Measurements from ENCODE around the gene TEDC1.

TEDC1 gene

DNA sequence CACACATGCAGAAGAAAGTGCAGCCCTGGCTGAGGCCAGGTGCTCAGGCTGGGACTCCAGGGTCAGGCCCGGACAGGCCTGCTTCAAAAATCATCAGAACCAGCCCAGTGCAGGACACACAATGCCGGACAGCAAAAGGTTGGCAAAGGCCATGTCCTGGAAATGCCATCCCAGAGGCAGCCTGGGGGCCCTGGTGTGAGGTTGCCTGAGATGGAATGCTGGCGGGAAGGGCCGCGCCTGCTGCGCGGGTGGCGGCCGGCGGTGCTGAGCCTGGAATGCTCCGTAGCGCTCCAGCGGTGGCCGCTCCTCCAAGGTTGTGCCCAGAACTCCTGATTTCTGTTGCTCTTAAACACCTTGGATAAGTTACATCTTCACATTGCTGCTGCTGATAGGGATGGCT is 38.1 kb upstream of the TEDC1 start:
- TF ChIP-seq, protein P1, sequence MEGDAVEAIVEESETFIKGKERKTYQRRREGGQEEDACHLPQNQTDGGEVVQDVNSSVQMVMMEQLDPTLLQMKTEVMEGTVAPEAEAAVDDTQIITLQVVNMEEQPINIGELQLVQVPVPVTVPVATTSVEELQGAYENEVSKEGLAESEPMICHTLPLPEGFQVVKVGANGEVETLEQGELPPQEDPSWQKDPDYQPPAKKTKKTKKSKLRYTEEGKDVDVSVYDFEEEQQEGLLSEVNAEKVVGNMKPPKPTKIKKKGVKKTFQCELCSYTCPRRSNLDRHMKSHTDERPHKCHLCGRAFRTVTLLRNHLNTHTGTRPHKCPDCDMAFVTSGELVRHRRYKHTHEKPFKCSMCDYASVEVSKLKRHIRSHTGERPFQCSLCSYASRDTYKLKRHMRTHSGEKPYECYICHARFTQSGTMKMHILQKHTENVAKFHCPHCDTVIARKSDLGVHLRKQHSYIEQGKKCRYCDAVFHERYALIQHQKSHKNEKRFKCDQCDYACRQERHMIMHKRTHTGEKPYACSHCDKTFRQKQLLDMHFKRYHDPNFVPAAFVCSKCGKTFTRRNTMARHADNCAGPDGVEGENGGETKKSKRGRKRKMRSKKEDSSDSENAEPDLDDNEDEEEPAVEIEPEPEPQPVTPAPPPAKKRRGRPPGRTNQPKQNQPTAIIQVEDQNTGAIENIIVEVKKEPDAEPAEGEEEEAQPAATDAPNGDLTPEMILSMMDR (IDR thresholded peaks at IDR 0.05; ENCODE audit: low read depth, low read length, poor library complexity, severe bottlenecking), result no peak
- TF ChIP-seq EZH2phosphoT487 (IDR thresholded peaks at IDR 0.05; ENCODE audit: borderline replicate concordance, low read length), result no peak
- H3F3A ChIP-seq (ENCODE audit: control insufficient read depth, insufficient read depth), result no peaks in the 10 kb centered on the region
- no peaks in the 10 kb centered on the region for H3K9me3 ChIP-seq (ENCODE audit: control insufficient read depth, insufficient read depth, low read length)
- H3K36me3 ChIP-seq (ENCODE audit: control insufficient read depth, low read length), result peaks cover 64% of the 10 kb centered on the region
- no peaks in the 10 kb centered on the region for H3K4me1 ChIP-seq (ENCODE audit: control insufficient read depth, low read length)
- H3K4me3 ChIP-seq (ENCODE audit: low read length), result no peak overlapping the region
- H3K27ac ChIP-seq (ENCODE audit: low read depth, low read length), result no peak overlapping the region
- peaks cover 8% of the 10 kb centered on the region for H3K79me2 ChIP-seq (ENCODE audit: control insufficient read depth, low read length)
- H3K27me3 ChIP-seq (ENCODE audit: control insufficient read depth, low read length), result no peaks in the 10 kb centered on the region
- no peaks in the 10 kb centered on the region for H3K9me2 ChIP-seq (replicated peaks; ENCODE audit: control insufficient read depth, low read length)
- H4K20me1 ChIP-seq (ENCODE audit: control insufficient read depth, insufficient read depth, low read depth, low read length), result no peaks in the 10 kb centered on the region
- no peak overlapping the region for H3K4me2 ChIP-seq (ENCODE audit: low read length)

- H3K79me2 ChIP-seq (ENCODE audit: control insufficient read depth, low read length), result peaks cover 4% of the 10 kb centered on the region; the same call in 1 of the 2 replicates
- no peaks in the 10 kb centered on the region for H3K9me3 ChIP-seq (ENCODE audit: control insufficient read depth, insufficient read depth, low read length)
- no peaks in the 10 kb centered on the region for H3K27me3 ChIP-seq (ENCODE audit: control insufficient read depth, low read length)
- H3K4me2 ChIP-seq (ENCODE audit: low read length), result no peak overlapping the region
- no peaks in the 10 kb centered on the region for H4K20me1 ChIP-seq (ENCODE audit: control insufficient read depth, insufficient read depth, low read depth, low read length)
- TF ChIP-seq EZH2phosphoT487 (IDR thresholded peaks at IDR 0.05; ENCODE audit: borderline replicate concordance, low read length), result no peak
- TF ChIP-seq, protein P1 (IDR thresholded peaks at IDR 0.05; ENCODE audit: low read depth, low read length, poor library complexity, severe bottlenecking), result no peak
- no peak overlapping the region for H3K4me3 ChIP-seq (ENCODE audit: low read length)
- H3K4me1 ChIP-seq (ENCODE audit: control insufficient read depth, low read length), result no peaks in the 10 kb centered on the region
- H3F3A ChIP-seq (ENCODE audit: control insufficient read depth, insufficient read depth), result no peaks in the 10 kb centered on the region
- H3K27ac ChIP-seq (ENCODE audit: low read depth, low read length), result no peak overlapping the region
- no peaks in the 10 kb centered on the region for H3K9me2 ChIP-seq (replicated peaks; ENCODE audit: control insufficient read depth, low read length)
- H3K36me3 ChIP-seq (ENCODE audit: control insufficient read depth, low read length), result peaks cover 66% of the 10 kb centered on the region
Measured at GRCh38 chr14:105453847-105454246, 37.2 kb upstream of the TEDC1 start.

DNA sequence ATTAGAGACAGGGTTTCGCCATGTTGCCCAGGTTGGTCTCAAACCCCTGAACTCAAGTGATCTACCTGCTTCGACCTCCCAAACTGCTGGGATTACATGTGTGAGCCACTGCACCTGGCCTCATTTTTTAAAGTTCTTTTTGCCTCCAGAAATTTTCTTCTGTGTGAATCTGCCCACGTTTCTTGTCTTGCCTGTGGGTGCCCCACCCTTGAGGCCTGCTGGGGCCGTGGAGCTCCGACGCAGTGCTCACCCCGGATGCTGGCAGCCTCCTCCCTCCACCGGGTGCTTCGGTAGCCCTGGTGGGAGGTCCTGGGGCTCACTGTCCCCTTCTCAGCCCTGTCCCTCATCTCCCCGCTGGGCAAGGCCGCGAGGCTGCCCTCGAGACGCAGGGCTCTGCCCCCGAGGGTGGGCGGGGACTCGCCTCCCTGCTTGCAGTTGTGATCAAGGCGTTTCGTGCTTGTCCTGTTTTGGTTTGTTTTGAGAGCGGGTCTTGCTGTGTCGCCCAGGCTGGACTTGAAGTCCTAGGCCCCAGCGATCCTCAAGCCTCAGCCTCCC is 35.9 kb upstream of the TEDC1 start:
- no peaks in the 10 kb centered on the region for H3K4me1 ChIP-seq (ENCODE audit: control insufficient read depth, low read length)
- H3F3A ChIP-seq (ENCODE audit: control insufficient read depth, insufficient read depth), result no peaks in the 10 kb centered on the region
- H3K4me3 ChIP-seq (ENCODE audit: low read length), result no peak overlapping the region
- H3K27ac ChIP-seq (ENCODE audit: low read depth, low read length), result no peak overlapping the region
- no peaks in the 10 kb centered on the region for H3K27me3 ChIP-seq (ENCODE audit: control insufficient read depth, low read length)
- no peaks in the 10 kb centered on the region for H3K79me2 ChIP-seq (ENCODE audit: control insufficient read depth, low read length)
- H4K20me1 ChIP-seq (ENCODE audit: control insufficient read depth, insufficient read depth, low read depth, low read length), result no peaks in the 10 kb centered on the region
- H3K36me3 ChIP-seq (ENCODE audit: control insufficient read depth, low read length), result peaks cover 52% of the 10 kb centered on the region
- no peak overlapping the region for H3K4me2 ChIP-seq (ENCODE audit: low read length)
- TF ChIP-seq, protein P1 (IDR thresholded peaks at IDR 0.05; ENCODE audit: low read depth, low read length, poor library complexity, severe bottlenecking), result no peak
- TF ChIP-seq EZH2phosphoT487 (IDR thresholded peaks at IDR 0.05; ENCODE audit: borderline replicate concordance, low read length), result no peak
- H3K9me2 ChIP-seq (replicated peaks; ENCODE audit: control insufficient read depth, low read length), result no peaks in the 10 kb centered on the region
- H3K9me3 ChIP-seq (ENCODE audit: control insufficient read depth, insufficient read depth, low read length), result no peaks in the 10 kb centered on the region
